IPS-11a (cell line): ENCODE results near the gene ESF1.
"Not testable (repeated sequence)": the region's sequence is repeated elsewhere in the genome, so short reads cannot be mapped to it uniquely, and the experiment has no call there.

Experiments used
- H3K4me3 ChIP-seq: one replicate; pipeline ENCODE4 v1.5.1; 2013; ENCODE audit warnings: low read depth, low read length, control low read depth

Gene ESF1

DNA sequence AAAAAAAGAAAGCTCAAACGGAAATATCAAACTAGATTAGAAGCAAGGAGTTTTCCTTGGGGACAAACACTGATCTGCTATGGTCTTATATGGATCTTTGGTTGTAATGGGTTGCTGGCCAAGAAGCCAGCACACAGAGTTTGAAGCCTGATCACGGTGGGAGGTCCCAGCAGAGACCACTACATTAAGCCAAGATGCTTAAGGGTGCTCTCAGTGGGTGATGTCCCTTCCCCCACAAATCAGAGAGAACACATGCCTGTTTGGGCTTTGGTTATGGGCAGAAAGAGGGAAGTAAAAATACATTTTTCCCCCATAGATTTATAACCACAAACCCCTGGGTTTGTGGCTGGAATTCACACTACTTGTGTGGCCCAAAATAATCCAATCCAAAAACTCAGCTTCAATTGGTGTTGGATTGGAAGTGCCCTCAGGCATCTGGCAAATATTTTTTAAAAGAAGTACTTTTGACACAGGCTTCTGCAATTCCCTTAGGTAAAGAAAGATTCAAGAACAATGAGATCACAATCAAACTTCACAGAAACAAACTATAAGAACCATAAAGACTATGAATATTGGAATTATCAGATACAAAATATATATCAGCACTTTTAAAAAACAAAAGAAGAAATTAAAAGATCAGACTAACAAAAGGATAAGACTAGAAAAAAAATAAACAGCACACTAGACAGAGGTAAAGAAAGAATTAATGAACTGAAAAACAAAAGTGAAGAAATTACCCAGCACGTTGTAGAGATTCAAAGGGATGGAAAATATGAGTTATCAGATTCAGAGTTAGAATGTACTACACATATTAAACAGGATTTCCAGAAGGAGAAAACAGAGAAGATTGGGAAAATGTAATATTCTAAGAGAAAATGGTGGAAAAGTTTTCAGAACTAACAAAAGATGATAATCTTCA is 44.7 kb downstream of the ESF1 start:
- no peak overlapping the region for H3K4me3 ChIP-seq

DNA sequence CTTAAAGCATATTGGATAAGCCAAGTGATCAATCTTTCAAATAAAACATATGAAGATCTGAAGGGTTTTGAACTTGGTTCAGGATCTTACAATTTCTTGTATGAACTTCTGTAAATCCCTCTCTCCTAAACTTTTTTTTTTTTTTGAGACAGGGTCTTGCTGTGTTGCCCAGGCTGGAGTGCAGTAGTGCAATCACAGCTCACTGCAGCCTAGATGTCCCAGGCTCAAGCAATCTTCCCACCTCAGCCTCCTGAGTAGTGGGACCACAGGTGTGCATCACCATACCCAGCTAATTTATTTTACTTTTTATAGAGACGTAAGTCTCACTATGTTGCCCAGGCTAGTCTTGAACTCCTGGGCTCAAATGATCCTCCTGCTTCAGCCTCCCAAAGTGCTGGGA is 46.5 kb downstream of the ESF1 start:
- H3K4me3 ChIP-seq = not testable (repeated sequence)

DNA sequence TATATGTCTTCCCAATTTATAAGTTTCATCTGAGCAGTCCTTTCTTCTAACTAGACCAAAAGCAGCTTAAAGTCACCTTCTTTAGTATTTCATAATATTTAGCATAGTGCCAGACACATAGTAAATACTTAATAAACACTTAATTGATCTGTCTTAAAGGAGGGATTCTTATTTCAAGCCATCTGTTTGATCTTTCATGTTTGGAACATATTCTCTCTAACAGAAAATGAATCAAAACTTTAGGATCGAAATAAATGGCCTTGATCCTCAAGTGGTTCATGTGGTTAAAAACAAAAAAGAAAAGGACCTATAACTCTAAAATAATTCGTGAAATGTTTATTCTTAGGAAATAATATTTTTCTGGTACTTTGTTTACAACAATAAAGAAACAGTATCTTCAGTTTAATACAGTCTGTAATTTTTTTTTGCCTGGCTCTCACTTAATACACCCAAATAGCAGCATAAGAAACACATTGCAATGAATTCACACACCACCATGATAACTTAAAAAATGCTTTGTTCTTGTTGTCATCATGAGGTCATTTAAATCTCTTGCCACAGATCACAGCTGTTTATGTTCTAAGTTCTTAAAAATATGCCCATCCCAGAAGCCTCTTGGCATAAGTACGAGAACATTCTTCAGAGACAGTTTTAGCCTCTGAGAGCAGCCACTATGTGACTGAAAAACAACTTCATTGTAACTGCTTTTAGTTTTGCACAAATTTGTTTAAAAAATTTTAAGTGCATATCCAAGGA is 48.1 kb downstream of the ESF1 start:
- no peak overlapping the region for H3K4me3 ChIP-seq

DNA sequence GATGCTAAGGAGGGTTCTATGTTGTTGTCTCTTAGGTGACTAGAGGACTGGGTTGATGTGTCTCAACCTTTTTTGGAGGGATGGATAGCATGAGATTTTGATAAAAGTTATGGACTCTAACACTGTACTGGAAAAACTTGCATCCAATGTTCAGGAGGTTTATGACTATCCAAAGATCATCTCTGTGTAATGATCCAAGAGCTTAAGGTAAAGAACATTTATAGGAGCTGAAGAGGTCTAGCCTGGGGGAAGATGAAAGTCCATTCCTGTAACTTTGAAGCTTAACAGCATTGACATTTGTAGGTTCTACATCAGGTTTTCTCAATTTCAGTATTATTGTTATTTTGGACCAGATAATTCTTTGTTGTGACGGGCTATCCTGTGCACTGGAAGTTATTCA is 48.9 kb downstream of the ESF1 start:
- no peak overlapping the region for H3K4me3 ChIP-seq

- no peak overlapping the region for H3K4me3 ChIP-seq
These were observed 61.7 kb downstream of the ESF1 start for GRCh38 chr20:13723011-13723410.

- H3K4me3 ChIP-seq = no peak overlapping the region
These were observed 66.5 kb downstream of the ESF1 start for GRCh38 chr20:13718171-13718570.

DNA sequence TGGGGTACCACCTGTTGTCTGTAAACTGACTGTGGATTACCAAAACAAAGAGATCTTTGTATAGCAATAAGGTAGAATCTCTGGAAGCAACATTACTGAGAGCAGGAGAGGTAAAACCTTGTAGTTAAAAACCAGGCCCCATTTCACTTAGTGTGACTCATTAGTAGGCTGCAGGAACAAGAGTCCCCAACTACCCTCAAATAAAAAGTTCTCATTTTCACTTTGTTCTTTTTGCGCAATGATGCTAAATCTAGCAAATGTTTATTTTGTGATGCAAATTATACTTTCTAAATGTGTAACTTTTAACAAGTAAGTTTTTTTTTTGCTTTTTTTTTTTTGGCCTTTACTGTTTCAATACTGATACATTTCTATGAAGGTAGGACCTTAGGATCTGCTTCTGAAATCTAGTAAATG is 67.1 kb downstream of the ESF1 start:
- H3K4me3 ChIP-seq = no peak overlapping the region

- H3K4me3 ChIP-seq = no peak overlapping the region
These were observed 69.5 kb downstream of the ESF1 start for GRCh38 chr20:13715171-13715570.

DNA sequence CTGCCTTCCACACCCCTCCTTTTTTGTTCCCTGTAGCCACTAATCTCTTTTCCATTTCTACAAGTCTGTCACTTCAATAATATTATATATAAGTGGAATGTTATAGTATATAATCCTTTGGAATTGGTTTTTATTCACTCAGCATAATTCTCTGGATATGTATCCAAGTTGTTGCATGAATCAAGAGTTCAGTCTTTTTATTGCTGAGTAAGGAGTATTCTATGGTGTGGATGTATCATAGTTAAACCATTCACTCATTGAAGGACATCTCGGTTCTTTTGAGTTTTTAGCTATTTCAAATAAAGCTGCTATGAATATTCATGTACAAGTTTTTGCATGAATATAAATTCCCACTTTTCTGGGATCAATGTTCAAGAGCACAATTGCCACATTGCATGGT is 76.5 kb downstream of the ESF1 start:
- no peak overlapping the region for H3K4me3 ChIP-seq

DNA sequence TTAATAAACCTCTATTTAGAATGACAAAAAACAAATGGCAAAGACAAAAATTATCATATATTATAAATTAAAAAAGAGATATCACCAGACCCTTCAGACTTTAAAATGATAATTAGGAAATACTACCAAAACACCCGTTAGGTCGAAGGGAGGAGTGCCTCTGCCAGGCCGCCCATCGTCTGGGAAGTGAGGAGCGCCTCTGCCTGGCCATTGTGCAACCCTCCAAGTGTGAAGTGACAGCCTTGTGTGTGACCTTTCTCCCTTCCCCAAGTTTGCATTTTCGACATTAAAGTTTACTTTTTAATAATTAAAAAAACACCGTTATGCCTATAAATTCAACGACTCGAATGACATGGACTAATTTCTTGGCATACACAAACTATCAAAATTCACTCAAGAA is 81.5 kb downstream of the ESF1 start:
- no peak overlapping the region for H3K4me3 ChIP-seq

DNA sequence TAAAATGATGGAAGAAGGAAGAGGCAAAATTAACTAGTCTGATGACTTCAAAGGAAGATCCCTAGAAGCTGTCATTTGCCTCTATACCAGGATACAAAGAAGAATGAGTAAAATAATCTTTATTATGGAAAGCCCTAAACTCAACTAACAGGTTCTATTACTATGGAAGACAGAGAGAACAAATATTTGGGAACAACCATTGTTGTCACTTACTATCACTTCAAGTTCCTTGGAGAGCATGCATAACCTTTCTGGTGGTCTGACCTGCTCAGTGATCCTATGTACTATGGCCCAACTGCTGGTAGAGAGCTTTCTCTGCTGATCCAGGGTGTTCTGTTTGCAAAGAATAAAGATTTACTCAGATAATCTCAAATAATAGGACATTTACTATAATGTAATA is 83.2 kb downstream of the ESF1 start:
- H3K4me3 ChIP-seq = no peak overlapping the region

DNA sequence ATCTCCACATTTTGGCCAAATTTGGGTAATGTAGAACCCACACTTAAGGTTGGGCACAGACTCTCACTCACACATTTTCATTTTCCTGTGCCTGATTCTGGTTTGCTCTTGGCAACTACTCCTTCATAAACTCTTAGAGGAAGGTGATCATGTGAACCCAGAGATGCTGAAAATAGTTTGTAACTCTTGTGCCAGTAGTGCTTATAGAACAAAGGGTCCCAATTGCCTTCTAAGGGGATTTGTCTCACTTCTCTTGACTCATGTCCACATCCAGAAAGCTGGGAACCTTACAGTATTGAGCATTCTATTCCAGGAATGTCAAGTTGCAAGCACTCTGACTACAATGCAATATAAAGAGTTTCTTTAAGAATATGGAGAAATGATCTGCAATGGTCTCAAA is 84.0 kb downstream of the ESF1 start:
- H3K4me3 ChIP-seq = no peak overlapping the region

- no peak overlapping the region for H3K4me3 ChIP-seq
These were observed 90.1 kb downstream of the ESF1 start for GRCh38 chr20:13694420-13695150.

GRCh38 chr20:13692802-13693736 is 91.7 kb downstream of the ESF1 start:
- no peak overlapping the region for H3K4me3 ChIP-seq

DNA sequence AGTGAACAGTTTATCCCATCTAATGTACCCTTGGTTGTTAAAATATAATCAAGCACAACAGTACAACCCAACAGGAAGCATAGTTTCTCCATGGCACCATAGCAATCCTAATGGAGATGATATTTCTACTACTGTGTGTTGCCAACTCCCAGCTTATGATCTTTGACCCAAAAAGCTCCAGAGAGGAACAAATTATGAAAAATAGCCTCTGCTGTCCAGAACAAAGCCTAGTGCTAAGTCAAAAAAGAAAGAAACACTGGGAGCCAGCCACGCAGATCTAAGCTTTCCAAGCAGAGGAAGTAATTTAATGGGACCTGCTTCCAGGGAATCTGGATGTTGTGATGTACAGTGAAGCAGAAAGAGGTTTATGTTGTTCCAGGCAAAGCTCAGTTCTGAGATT is 93.8 kb downstream of the ESF1 start:
- H3K4me3 ChIP-seq = no peak overlapping the region

DNA sequence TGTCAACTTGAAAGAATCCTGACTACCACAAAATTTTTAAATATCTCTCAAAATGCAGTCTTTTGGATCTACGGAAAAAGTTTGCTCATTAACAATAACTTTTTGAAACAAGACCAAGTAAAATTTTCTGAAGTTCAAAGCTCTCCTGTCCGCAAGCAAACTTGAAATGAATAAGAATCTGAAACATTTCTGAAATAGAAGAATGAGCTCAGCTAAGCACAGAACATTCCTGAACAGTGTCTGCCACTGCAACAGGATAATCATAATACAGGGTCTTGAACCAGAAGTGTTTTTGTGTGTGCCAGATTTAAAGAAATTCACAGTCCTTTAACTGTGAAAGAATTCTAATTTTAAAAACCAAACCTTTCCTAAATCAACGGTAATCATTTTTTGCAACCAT is 96.9 kb downstream of the ESF1 start:
- no peak overlapping the region for H3K4me3 ChIP-seq

- H3K4me3 ChIP-seq = no peak overlapping the region
These were observed 99.1 kb downstream of the ESF1 start for GRCh38 chr20:13685623-13686022.

DNA sequence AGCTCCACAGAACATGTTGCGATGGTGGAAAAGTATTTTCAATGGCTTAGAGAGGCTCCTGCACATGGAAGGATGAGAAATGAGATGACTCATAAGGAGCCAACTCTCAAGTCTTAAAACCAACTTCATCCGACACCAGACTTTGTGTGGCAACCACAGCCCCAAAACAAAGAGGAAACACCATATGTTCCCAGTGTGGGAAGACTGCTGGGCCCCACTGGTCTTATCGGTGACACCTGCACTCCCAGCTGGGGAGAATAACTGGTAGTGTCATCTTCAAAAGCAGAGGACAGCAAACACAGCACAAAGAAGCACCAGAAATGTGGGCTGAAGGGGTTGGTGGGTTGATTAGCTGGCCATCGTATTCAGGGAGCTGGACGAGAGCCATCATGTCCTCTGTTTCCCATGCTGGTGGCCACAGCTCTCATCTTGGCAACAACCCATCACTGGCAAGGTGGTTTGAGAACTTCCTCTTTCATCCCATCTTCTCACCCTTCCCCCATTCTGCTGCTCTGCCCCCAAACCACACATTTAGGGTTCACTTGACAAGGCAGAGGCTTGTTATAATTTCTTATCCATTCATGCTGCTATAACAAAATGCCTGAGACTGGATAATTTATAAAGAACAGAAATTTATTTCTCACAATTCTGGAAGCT is 100.0 kb downstream of the ESF1 start:
- H3K4me3 ChIP-seq = no peak overlapping the region

DNA sequence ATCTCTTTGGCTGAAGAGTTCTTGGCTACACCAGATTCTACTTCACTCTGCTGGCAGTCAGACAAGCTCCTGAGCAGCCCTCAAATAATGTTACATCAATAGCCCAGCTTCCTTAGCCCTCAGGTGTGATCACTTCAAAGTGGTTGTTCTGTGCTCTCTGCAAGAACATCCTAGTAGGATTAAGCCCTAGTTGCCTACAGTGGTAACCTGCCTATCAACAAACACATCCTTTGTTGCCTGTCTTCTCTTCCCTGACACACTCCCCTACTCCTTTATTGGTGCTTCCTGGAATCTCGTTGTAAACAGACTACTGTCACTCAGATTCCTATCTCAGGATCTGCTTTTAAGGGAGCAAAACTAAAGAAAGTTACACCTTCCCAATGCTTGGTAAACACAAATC is 100.9 kb downstream of the ESF1 start:
- no peak overlapping the region for H3K4me3 ChIP-seq
